ENCODE data around the gene ANO2.

- TF ChIP-seq POLR2A (IDR thresholded peaks at IDR 0.05), result no peak
- TF ChIP-seq CTCF (IDR thresholded peaks at IDR 0.05), result no peak
Observed at GRCh38 chr12:5989621-5990020, 44.6 kb upstream of the ANO2 start.

Measured in uterus (tissue), 2 donors.